ENCODE data around the gene ELAVL4. TPM values are rescaled to one million over a fixed set of nuclear protein-coding genes. Genes with fewer than 3 reads are reported as not detected.

ELAVL4 gene
- total and polyA plus RNA-seq, 2 of the 8 experiments (the other 6 are each of a cell fraction or from before 2014, with no cell fraction given), result 0.21 to 0.89 TPM

GRCh38 chr1:50110656-50111055 lies 1.9 kb downstream of the ELAVL4 start:
- 62% methylated on average over 7 of the region's 7 CpGs; no CpG with 5 or more reads in 1 of the 2 experiments for WGBS, 2 experiments (ENCODE audit: extremely low coverage in 1 of 2, insufficient coverage in 1 of 2, insufficient read length in 1 of 2, insufficient replicate concordance in 2 of 2, low coverage in 1 of 2, low lambda C conversion rate in 2 of 2, missing lambda C conversion rate in 1 of 2)
- Histone ChIP-seq H3K4me3 (ENCODE audit: extremely low read depth in 1 of 4, insufficient read depth in 2 of 4, low read depth in 3 of 4, low read length in 4 of 4) (no peak overlapping the region), H2BK20ac (ENCODE audit: low read length) (no peak overlapping the region), H2AK5ac (ENCODE audit: low read depth, low read length) (no peak overlapping the region), H3K18ac (ENCODE audit: extremely low read depth, low read length) (no peak overlapping the region), H3K27ac (ENCODE audit: low read depth, low read length) (no peak overlapping the region), H2BK15ac (ENCODE audit: low read length) (no peak overlapping the region), H3K4me1 (replicated peaks in 1 of 4; ENCODE audit: control insufficient read depth in 3 of 4, insufficient read depth in 4 of 4, low read length in 3 of 4) (peaks cover 0 to 5% (median 2%) of the 10 kb centered on the region in 4 experiments; a peak in 3 of 7 replicates), H3K56ac (replicated peaks; ENCODE audit: insufficient read length, low read depth, low read length) (no peak overlapping the region), H3K4me2 (ENCODE audit: insufficient read depth in 1 of 2, low read depth in 2 of 2, low read length in 2 of 2) (peak overlapping the region in 1 of 2 experiments; percentile 23; a peak in 1 of 4 replicates), H4K5ac (ENCODE audit: insufficient read length, low read depth, low read length) (no peak overlapping the region), H3K9ac (replicated peaks in 1 of 4; ENCODE audit: extremely low read depth in 1 of 4, low read depth in 3 of 4, low read length in 3 of 4) (no peak overlapping the region), H3K36me3 (ENCODE audit: control insufficient read depth in 2 of 4, insufficient read depth in 4 of 4, low read length in 3 of 4) (no peaks in the 10 kb centered on the region), H3K79me2 (ENCODE audit: control insufficient read depth in 1 of 2, insufficient read depth in 2 of 2, low read length in 2 of 2) (no peaks in the 10 kb centered on the region), H4K8ac (ENCODE audit: extremely low read depth, insufficient read depth, low read length) (no peak overlapping the region), H3K4ac (replicated peaks; ENCODE audit: insufficient read length, low read depth, low read length) (no peak overlapping the region), H4K20me1 (replicated peaks in 1 of 2; ENCODE audit: control insufficient read depth in 1 of 2, insufficient read depth in 2 of 2, low read length in 2 of 2) (no peaks in the 10 kb centered on the region), H2AFZ (ENCODE audit: low read length) (no peak overlapping the region), H3K23ac (ENCODE audit: insufficient read length) (no peak overlapping the region), H2BK120ac (replicated peaks; ENCODE audit: low read depth, low read length) (no peak overlapping the region), H2BK12ac (ENCODE audit: low read depth, low read length) (no peak overlapping the region), H2BK5ac (ENCODE audit: low read depth, low read length) (no peak overlapping the region), H3K23me2 (ENCODE audit: low read depth, low read length) (peaks cover 2% of the 10 kb centered on the region; the same call in 1 of the 2 replicates), H3K14ac (ENCODE audit: insufficient read length) (no peak overlapping the region), H3K27me3 (replicated peaks in 1 of 4; ENCODE audit: control insufficient read depth in 3 of 4, extremely low read depth in 1 of 4, insufficient read depth in 3 of 4, low read length in 3 of 4) (no peaks in the 10 kb centered on the region), H3K79me1 (ENCODE audit: low read depth, low read length) (no peaks in the 10 kb centered on the region), H3K9me3 (ENCODE audit: insufficient read depth in 2 of 2, low read depth in 1 of 2, low read length in 1 of 2) (no peaks in the 10 kb centered on the region), H4K91ac (replicated peaks; ENCODE audit: insufficient read length, low read length) (no peak overlapping the region)
- no peak for DNase-seq (ENCODE audit: low read depth in 1 of 2, low spot score in 2 of 2)
- FAIRE-seq, result no peak
- TF ChIP-seq TBP (IDR thresholded peaks at IDR 0.05; ENCODE audit: low read depth, low read length), result no peak
- no peak for TF ChIP-seq SIX5 (IDR thresholded peaks at IDR 0.05; ENCODE audit: low read depth, low read length)
- no peak for TF ChIP-seq EZH2 (IDR thresholded peaks at IDR 0.05; ENCODE audit: low read depth, low read length, severe bottlenecking)
- no peak for TF ChIP-seq PHF8 (conservative IDR thresholded peaks at IDR 0.05; ENCODE audit: low read depth, low read length)
- TF ChIP-seq EGR1 (IDR thresholded peaks at IDR 0.05; ENCODE audit: borderline replicate concordance, low read depth, low read length), result no peak
- no peak for TF ChIP-seq KDM5A (IDR thresholded peaks at IDR 0.05; ENCODE audit: low read length)
- no peak for TF ChIP-seq BACH1 (IDR thresholded peaks at IDR 0.05; ENCODE audit: low read length)
- no peak for TF ChIP-seq JUN (IDR thresholded peaks at IDR 0.05; ENCODE audit: low read depth, low read length)
- TF ChIP-seq KDM1A (IDR thresholded peaks at IDR 0.05; ENCODE audit: borderline replicate concordance, low read length), result no peak
- no peak for TF ChIP-seq RAD21 (IDR thresholded peaks at IDR 0.05 in 1 of 2, conservative IDR thresholded peaks at IDR 0.05 in 1 of 2; ENCODE audit: low read depth in 2 of 2, low read length in 2 of 2)
- no peak for TF ChIP-seq ZNF274 (IDR thresholded peaks at IDR 0.05; ENCODE audit: borderline replicate concordance, extremely low read depth, low read length)
- POLR2A ChIA-PET (ENCODE audit: partially characterized antibody), result no interaction called here
- CTCF ChIA-PET (ENCODE audit: partially characterized antibody), result no interaction called here
